ENCODE measurements around the gene ATXN7.

Gene ATXN7

DNA sequence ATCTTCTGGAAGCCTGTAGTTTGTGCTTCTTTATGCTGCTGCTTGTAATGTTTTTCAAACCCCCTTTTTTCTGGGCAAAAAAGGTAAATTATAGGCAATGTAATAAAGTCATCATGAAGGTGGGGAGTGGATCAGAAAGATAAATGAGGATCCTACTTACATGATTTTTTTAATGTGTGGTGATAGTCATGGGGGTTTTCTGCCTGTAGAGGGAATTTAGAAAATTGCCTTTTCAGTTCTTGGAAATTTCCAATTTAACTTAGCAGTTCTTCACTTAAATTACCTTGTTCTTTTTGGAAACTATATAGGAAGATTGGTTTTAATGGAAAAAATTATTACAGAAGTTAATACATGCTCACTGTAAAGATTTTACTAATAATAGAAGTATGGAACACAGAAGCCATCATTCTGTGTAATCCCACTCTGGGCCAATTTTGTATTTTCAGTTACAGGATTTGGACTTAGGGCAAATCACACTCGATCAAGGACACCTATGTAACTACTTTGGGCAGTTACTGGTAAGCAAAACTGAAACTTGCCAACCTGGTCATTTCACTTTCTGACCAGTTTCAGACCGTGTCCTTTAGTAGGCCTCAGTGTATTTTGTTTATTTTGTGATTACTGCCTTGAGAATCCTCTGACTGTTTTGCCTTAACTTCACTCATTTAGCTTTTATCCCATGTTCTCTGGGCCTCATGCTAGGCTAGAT, 59.0 kb downstream of the ATXN7 start:
- H3K9ac ChIP-seq (ENCODE audit: low read depth, low read length), result no peak overlapping the region
- H3K4me1 ChIP-seq (ENCODE audit: insufficient read depth, low read length), result no peaks in the 10 kb centered on the region
- H3K9me3 ChIP-seq (ENCODE audit: insufficient read depth, low read depth, low read length), result peaks cover 14% of the 10 kb centered on the region
- no peak overlapping the region for H3K4me3 ChIP-seq (ENCODE audit: low read length)
- H3K27ac ChIP-seq (ENCODE audit: low read length), result no peak overlapping the region
- H3K27me3 ChIP-seq (ENCODE audit: insufficient read depth, low read length), result no peaks in the 10 kb centered on the region
- H3K36me3 ChIP-seq (ENCODE audit: insufficient read depth, low read depth, low read length), result peaks cover 43% of the 10 kb centered on the region

DNA sequence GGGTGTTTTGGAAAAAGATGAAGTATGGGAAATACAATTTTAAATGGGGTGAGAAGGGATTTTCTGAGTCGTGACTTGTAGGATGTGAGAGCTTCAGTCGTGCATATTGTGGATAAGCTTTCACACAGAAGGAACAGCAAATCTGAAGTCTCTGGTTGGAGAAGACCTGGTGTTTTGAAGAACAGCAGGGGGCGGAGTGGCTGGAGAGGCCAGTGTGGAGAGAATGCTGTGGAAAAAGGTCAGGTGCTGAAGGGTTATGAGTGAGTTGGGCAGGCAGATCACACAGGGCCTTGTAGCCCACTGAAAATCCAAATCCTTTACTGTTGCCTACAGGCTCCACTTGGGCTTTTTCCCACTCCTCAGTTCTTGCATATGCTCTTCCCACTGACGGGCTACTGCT, 62.6 kb downstream of the ATXN7 start:
- peaks cover 14% of the 10 kb centered on the region for H3K9me3 ChIP-seq (ENCODE audit: insufficient read depth, low read depth, low read length)
- no peak overlapping the region for H3K4me3 ChIP-seq (ENCODE audit: low read length)
- no peaks in the 10 kb centered on the region for H3K27me3 ChIP-seq (ENCODE audit: insufficient read depth, low read length)
- peaks cover 34% of the 10 kb centered on the region for H3K36me3 ChIP-seq (ENCODE audit: insufficient read depth, low read depth, low read length)
- no peaks in the 10 kb centered on the region for H3K4me1 ChIP-seq (ENCODE audit: insufficient read depth, low read length)
- no peak overlapping the region for H3K9ac ChIP-seq (ENCODE audit: low read depth, low read length)
- H3K27ac ChIP-seq (ENCODE audit: low read length), result no peak overlapping the region

GRCh38 chr3:63927422-63928280, 64.0 kb downstream of the ATXN7 start:
- Histone ChIP-seq H3K9ac (ENCODE audit: low read depth, low read length) (no peak overlapping the region), H3K36me3 (ENCODE audit: insufficient read depth, low read depth, low read length) (peaks cover 28% of the 10 kb centered on the region), H3K9me3 (ENCODE audit: insufficient read depth, low read depth, low read length) (peaks cover 14% of the 10 kb centered on the region), H3K4me3 (ENCODE audit: low read length) (no peak overlapping the region), H3K27ac (ENCODE audit: low read length) (no peak overlapping the region), H3K4me1 (ENCODE audit: insufficient read depth, low read length) (0 out of 2 replicates have a peak, but pooled peaks cover 3% of the 10 kb centered on the region), H3K27me3 (ENCODE audit: insufficient read depth, low read length) (no peaks in the 10 kb centered on the region)

- Histone ChIP-seq H3K36me3 (ENCODE audit: insufficient read depth, low read depth, low read length) (0 out of 2 replicates have a peak, but pooled peaks cover 5% of the 10 kb centered on the region), H3K9me3 (ENCODE audit: insufficient read depth, low read depth, low read length) (no peaks in the 10 kb centered on the region), H3K9ac (ENCODE audit: low read depth, low read length) (no peak overlapping the region), H3K27ac (ENCODE audit: low read length) (no peak overlapping the region), H3K4me3 (ENCODE audit: low read length) (no peak overlapping the region), H3K27me3 (ENCODE audit: insufficient read depth, low read length) (no peaks in the 10 kb centered on the region), H3K4me1 (ENCODE audit: insufficient read depth, low read length) (peaks cover 15% of the 10 kb centered on the region; the same call in 1 of the 2 replicates)
Measured at GRCh38 chr3:63931290-63931689, 67.6 kb downstream of the ATXN7 start.

DNA sequence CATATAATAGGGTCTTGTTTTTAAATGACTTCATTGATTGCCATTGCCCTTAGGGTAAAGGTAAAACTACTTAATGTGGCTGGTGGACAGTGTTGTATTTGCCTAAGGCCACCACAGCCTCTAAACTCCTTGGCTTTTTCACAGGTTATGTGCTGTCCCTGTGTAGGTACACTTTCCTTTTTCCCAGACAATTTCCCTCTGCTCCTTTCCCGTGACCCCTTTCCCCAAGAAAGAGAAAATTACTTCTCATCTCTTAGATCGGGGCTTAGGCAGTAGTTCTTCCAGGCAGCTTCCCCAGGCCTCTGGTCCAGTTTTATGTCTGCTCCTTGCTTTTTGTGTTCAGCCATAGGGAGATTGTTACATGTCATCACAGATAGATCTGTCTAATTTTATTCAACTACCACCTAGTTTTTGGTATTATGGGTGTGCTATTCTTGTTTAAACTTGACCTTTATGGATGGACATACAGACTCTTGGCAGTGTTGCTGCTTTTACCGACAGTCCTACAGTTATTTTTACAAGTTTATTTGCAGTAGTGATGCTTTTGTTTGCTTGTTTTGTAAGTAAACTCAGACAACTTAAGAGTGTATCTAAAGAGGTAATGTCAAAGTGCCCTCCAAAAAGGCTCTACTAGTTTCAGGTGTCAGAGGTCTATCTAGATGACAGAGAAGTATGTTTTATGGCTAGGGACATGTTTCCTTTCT, 69.0 kb downstream of the ATXN7 start:
- H3K4me3 ChIP-seq (ENCODE audit: low read length), result no peak overlapping the region
- H3K4me1 ChIP-seq (ENCODE audit: insufficient read depth, low read length), result peaks cover 19% of the 10 kb centered on the region
- no peaks in the 10 kb centered on the region for H3K36me3 ChIP-seq (ENCODE audit: insufficient read depth, low read depth, low read length)
- no peaks in the 10 kb centered on the region for H3K9me3 ChIP-seq (ENCODE audit: insufficient read depth, low read depth, low read length)
- no peak overlapping the region for H3K9ac ChIP-seq (ENCODE audit: low read depth, low read length)
- H3K27me3 ChIP-seq (ENCODE audit: insufficient read depth, low read length), result no peaks in the 10 kb centered on the region
- H3K27ac ChIP-seq (ENCODE audit: low read length), result no peak overlapping the region

DNA sequence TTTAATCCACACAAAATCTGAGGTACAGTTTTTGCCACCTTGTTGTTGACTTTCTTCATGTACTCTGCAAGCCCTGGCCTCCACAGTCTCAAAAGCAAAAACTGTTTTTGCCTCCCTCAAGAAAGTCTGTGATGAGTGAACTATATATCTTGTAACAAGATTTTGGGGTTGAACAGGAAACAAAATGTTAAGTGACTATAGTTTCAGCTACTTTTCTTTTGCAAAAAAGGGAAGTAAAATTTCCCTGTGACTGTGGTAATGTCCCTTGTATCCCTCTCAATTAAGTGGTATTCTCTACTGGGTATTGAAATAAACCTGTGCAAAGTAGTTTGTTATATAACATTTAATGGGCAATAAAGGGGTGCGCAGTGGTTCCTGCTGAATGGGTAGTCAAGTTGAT, 69.8 kb downstream of the ATXN7 start:
- H3K36me3 ChIP-seq (ENCODE audit: insufficient read depth, low read depth, low read length), result no peaks in the 10 kb centered on the region
- no peaks in the 10 kb centered on the region for H3K27me3 ChIP-seq (ENCODE audit: insufficient read depth, low read length)
- H3K27ac ChIP-seq (ENCODE audit: low read length), result no peak overlapping the region
- H3K9ac ChIP-seq (ENCODE audit: low read depth, low read length), result no peak overlapping the region
- H3K4me1 ChIP-seq (ENCODE audit: insufficient read depth, low read length), result peaks cover 23% of the 10 kb centered on the region
- no peak overlapping the region for H3K4me3 ChIP-seq (ENCODE audit: low read length)
- no peaks in the 10 kb centered on the region for H3K9me3 ChIP-seq (ENCODE audit: insufficient read depth, low read depth, low read length)

GRCh38 chr3:63934041-63934866, 70.6 kb downstream of the ATXN7 start:
- no peak overlapping the region for H3K9ac ChIP-seq (ENCODE audit: low read depth, low read length)
- H3K4me3 ChIP-seq (ENCODE audit: low read length), result no peak overlapping the region
- no peaks in the 10 kb centered on the region for H3K36me3 ChIP-seq (ENCODE audit: insufficient read depth, low read depth, low read length)
- peaks cover 23% of the 10 kb centered on the region for H3K4me1 ChIP-seq (ENCODE audit: insufficient read depth, low read length)
- no peaks in the 10 kb centered on the region for H3K27me3 ChIP-seq (ENCODE audit: insufficient read depth, low read length)
- no peaks in the 10 kb centered on the region for H3K9me3 ChIP-seq (ENCODE audit: insufficient read depth, low read depth, low read length)
- no peak overlapping the region for H3K27ac ChIP-seq (ENCODE audit: low read length)

DNA sequence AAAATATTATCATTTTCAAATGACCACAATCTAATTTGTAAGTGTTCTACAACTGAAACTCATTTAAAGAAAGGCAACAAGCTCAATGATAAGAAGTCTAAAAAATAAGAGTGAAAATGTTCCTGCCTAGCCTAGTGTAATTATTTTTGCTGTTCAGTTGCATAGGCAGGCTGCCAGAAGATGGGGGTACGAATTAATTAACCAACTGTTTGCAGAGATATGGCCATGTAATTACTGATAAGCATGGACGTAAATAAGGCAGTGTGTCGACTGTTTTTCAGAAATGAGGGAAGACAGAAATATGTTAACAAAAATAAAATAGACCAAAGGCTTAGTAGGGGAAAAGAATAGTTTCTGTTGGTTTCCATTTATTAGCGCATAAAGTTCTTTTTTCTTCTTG, 73.3 kb downstream of the ATXN7 start:
- Histone ChIP-seq H3K9me3 (ENCODE audit: insufficient read depth, low read depth, low read length) (no peaks in the 10 kb centered on the region), H3K9ac (ENCODE audit: low read depth, low read length) (no peak overlapping the region), H3K27me3 (ENCODE audit: insufficient read depth, low read length) (no peaks in the 10 kb centered on the region), H3K27ac (ENCODE audit: low read length) (no peak overlapping the region), H3K4me3 (ENCODE audit: low read length) (no peak overlapping the region), H3K36me3 (ENCODE audit: insufficient read depth, low read depth, low read length) (no peaks in the 10 kb centered on the region), H3K4me1 (ENCODE audit: insufficient read depth, low read length) (peaks cover 21% of the 10 kb centered on the region)

DNA sequence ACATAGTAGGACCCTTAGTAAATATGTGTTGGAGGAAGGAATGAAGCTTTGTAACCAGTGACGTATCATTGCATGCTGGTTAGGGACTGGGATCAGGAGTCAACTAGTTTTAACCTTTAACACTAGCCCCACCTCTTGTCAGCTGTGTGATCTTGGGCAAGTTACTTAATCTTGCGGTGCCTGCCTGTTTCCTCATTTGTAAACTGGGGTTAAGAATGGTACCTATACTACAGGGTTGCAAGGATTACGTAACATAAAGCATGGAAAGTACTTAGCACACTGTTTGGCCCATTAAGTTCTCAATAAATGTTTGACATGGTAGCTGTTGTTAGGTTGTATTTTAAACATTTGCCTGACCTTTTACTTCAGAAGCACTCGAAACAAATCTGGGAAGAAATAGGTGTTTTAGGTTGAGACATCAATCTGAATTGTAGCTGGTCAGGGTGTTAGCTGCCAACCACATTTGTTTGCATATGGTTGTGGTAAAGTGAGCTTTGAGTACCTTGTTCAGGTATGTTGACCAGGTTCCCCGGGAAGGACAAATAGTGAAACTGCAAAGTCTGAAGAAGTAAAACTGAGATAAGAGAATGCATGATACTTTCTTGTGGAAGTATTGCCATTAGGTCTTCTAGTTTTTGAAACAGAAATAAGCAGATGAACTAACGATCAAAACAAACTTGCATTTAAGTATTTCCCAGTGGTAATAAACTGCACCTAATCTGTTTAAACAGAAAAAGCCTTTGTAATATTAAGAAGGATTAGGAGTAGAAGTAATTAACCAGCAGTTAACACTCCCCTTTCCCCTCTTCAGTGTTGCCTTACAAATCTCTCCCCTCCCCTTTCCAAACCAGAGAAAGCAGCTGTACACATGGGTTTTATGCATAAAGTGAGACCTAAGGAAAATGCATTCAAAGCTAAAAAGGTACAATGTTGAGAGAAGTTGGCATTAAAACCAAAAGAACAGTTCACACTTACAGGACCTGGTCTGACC, 74.3 kb downstream of the ATXN7 start:
- Histone ChIP-seq H3K9ac (ENCODE audit: low read depth, low read length) (no peak overlapping the region), H3K27me3 (ENCODE audit: insufficient read depth, low read length) (no peaks in the 10 kb centered on the region), H3K27ac (ENCODE audit: low read length) (no peak overlapping the region), H3K4me3 (ENCODE audit: low read length) (no peak overlapping the region), H3K9me3 (ENCODE audit: insufficient read depth, low read depth, low read length) (no peaks in the 10 kb centered on the region), H3K4me1 (ENCODE audit: insufficient read depth, low read length) (peaks cover 21% of the 10 kb centered on the region), H3K36me3 (ENCODE audit: insufficient read depth, low read depth, low read length) (no peaks in the 10 kb centered on the region)

- Histone ChIP-seq H3K27ac (ENCODE audit: low read length) (no peak overlapping the region), H3K27me3 (ENCODE audit: insufficient read depth, low read length) (no peaks in the 10 kb centered on the region), H3K36me3 (ENCODE audit: insufficient read depth, low read depth, low read length) (no peaks in the 10 kb centered on the region), H3K9ac (ENCODE audit: low read depth, low read length) (no peak overlapping the region), H3K4me1 (ENCODE audit: insufficient read depth, low read length) (peaks cover 13% of the 10 kb centered on the region), H3K9me3 (ENCODE audit: insufficient read depth, low read depth, low read length) (no peaks in the 10 kb centered on the region), H3K4me3 (ENCODE audit: low read length) (no peak overlapping the region)
Measured at GRCh38 chr3:63940389-63940757, 76.7 kb downstream of the ATXN7 start.

Measured in iPS-20b (cell line).